ENCODE data around the gene PCDH9. TPM values are rescaled to one million over a fixed set of nuclear protein-coding genes. Genes with fewer than 3 reads are reported as not detected.

The PCDH9 gene
- total RNA-seq, 2 donors from 2014 or later, result 0.95 to 1.8 TPM

DNA sequence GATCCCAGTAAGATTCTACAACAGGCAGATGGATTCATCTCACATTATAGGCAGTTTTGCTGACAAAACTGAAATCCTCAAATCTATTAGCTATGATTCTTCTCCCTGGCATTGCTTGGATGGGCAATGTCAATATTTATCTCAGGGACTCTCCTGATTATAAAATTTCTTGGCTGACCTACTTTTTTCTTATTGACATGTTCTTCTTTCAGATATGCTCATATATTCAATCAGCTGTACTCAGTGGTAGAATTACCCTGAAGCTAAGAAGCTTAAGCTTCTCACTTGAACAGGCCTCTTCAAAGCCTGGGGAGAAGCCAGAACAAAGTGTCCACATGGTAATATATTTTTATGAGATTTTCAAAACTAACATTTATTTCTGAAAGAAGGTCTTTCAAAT is 513.6 kb downstream of the PCDH9 start:
- H3K27ac Mint-ChIP-seq, result no peak overlapping the region
- no peaks in the 10 kb centered on the region for H3K27me3 ChIP-seq (ENCODE audit: control insufficient read depth, insufficient read depth, low read length, poor library complexity, severe bottlenecking)
- H3K36me3 ChIP-seq (ENCODE audit: control insufficient read depth, insufficient read depth, low read length), result no peaks in the 10 kb centered on the region
- H3K4me3 ChIP-seq (ENCODE audit: low read length), result no peak overlapping the region
- no peaks in the 10 kb centered on the region for H3K9me3 ChIP-seq (ENCODE audit: control insufficient read depth, low read length)
- no peak overlapping the region for H3K27ac ChIP-seq (ENCODE audit: low read depth, low read length)
- H3K9me3 Mint-ChIP-seq, result no peaks in the 10 kb centered on the region
- no peak overlapping the region for H3K9ac ChIP-seq (ENCODE audit: extremely low read depth, low read length, poor library complexity, severe bottlenecking)
- TF ChIP-seq CTCF (conservative IDR thresholded peaks at IDR 0.05), result no peak
- no peak for DNase-seq
- no peaks in the 10 kb centered on the region for H3K27me3 Mint-ChIP-seq (ENCODE audit: insufficient read depth)
- H3K4me1 Mint-ChIP-seq, result no peaks in the 10 kb centered on the region
- no peaks in the 10 kb centered on the region for H3K36me3 Mint-ChIP-seq (ENCODE audit: low read depth)
- no peak overlapping the region for H3K4me3 Mint-ChIP-seq
- H3K4me1 ChIP-seq (ENCODE audit: control insufficient read depth, insufficient read depth, low read length), result no peaks in the 10 kb centered on the region

DNA sequence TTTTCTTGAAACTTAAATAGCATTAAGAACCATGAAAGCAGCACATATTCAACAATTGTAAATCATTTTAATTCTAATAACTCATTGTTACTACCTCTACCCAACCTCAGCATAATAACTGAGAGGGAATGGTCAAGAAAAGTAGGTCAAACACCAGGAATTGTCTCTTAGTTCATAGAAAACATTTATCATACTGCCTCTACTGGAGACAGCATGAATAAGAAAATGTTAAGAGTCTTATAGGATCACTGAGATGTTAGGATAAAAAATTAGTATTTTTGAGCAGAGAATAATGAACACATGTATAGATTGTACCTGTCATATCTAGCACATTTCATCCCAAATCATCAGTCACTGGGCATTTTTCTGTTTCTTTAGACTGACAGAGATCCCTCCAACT is 515.3 kb downstream of the PCDH9 start:
- no peak for DNase-seq
- no peaks in the 10 kb centered on the region for H3K27me3 Mint-ChIP-seq (ENCODE audit: insufficient read depth)
- H3K4me1 ChIP-seq (ENCODE audit: control insufficient read depth, insufficient read depth, low read length), result no peaks in the 10 kb centered on the region
- H3K27ac Mint-ChIP-seq, result no peak overlapping the region
- H3K36me3 Mint-ChIP-seq (ENCODE audit: low read depth), result no peaks in the 10 kb centered on the region
- no peaks in the 10 kb centered on the region for H3K36me3 ChIP-seq (ENCODE audit: control insufficient read depth, insufficient read depth, low read length)
- H3K27ac ChIP-seq (ENCODE audit: low read depth, low read length), result no peak overlapping the region
- no peaks in the 10 kb centered on the region for H3K27me3 ChIP-seq (ENCODE audit: control insufficient read depth, insufficient read depth, low read length, poor library complexity, severe bottlenecking)
- peak; percentile 58 for TF ChIP-seq CTCF (conservative IDR thresholded peaks at IDR 0.05)
- no peaks in the 10 kb centered on the region for H3K9me3 ChIP-seq (ENCODE audit: control insufficient read depth, low read length)
- no peak overlapping the region for H3K9ac ChIP-seq (ENCODE audit: extremely low read depth, low read length, poor library complexity, severe bottlenecking)
- no peak overlapping the region for H3K4me3 ChIP-seq (ENCODE audit: low read length)
- H3K9me3 Mint-ChIP-seq, result no peaks in the 10 kb centered on the region
- H3K4me1 Mint-ChIP-seq, result no peaks in the 10 kb centered on the region
- no peak overlapping the region for H3K4me3 Mint-ChIP-seq

DNA sequence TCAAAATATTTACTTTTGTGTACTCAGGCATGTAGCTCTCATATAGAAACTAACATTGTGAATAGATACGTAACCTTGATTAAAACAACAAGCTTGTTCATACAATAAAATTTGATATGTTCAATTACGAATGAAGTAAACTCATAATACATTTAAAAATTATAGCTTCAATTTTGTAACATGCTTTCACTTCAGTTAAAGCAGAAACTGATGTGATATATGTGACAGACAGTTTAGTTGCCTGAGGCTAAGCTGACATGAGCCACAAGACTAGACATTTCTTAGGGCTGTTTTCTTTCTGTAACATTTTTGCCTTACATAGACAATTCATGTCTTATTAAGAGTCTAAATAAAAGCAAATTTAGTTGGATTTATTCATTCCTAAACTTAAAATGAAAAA is 526.0 kb downstream of the PCDH9 start:
- WGBS, 2 experiments (ENCODE audit: insufficient coverage in 1 of 2, insufficient read length in 1 of 2), result 100% methylated on average over 2 of the region's 2 CpGs; no CpG with 5 or more reads in 1 of the 2 experiments
- no peak for TF ChIP-seq CTCF (conservative IDR thresholded peaks at IDR 0.05)
- H3K27ac ChIP-seq (ENCODE audit: low read depth, low read length), result no peak overlapping the region

More for the DNA sequence above, 526.0 kb downstream of the PCDH9 start:
- no peak for DNase-seq
- Mint-ChIP-seq H3K27ac (no peak overlapping the region), H3K4me3 (no peak overlapping the region), H3K27me3 (ENCODE audit: insufficient read depth) (no peaks in the 10 kb centered on the region), H3K36me3 (ENCODE audit: low read depth) (no peaks in the 10 kb centered on the region), H3K4me1 (no peaks in the 10 kb centered on the region), H3K9me3 (no peaks in the 10 kb centered on the region)
- Histone ChIP-seq H3K9ac (ENCODE audit: extremely low read depth, low read length, poor library complexity, severe bottlenecking) (no peak overlapping the region), H3K36me3 (ENCODE audit: control insufficient read depth, insufficient read depth, low read length) (no peaks in the 10 kb centered on the region), H3K4me3 (ENCODE audit: low read length) (no peak overlapping the region), H3K4me1 (ENCODE audit: control insufficient read depth, insufficient read depth, low read length) (no peaks in the 10 kb centered on the region), H3K9me3 (ENCODE audit: control insufficient read depth, low read length) (no peaks in the 10 kb centered on the region), H3K27me3 (ENCODE audit: control insufficient read depth, insufficient read depth, low read length, poor library complexity, severe bottlenecking) (no peaks in the 10 kb centered on the region)
